Activated naive CD4-positive, alpha-beta T cell treated with anti-CD3 and anti-CD28 coated beads, Interleukin-2, amount 50 U/mL, for 24 hours (primary cell): Measurements from ENCODE around the gene SLC43A1.

ENCODE experiments used
- H3K27ac Mint-ChIP-seq: one replicate; pipeline ENCODE4 v1.8.0; 2021; ENCODE audit warnings: mild to moderate bottlenecking, mixed read lengths
- H3K27me3 Mint-ChIP-seq: one replicate; pipeline ENCODE4 v1.8.0; 2021; ENCODE audit warnings: mixed read lengths
- H3K36me3 Mint-ChIP-seq: one replicate; pipeline ENCODE4 v1.8.0; 2021; ENCODE audit warnings: mixed read lengths
- H3K4me1 Mint-ChIP-seq: one replicate; pipeline ENCODE4 v1.8.0; 2021; ENCODE audit warnings: mixed read lengths
- H3K4me3 Mint-ChIP-seq: one replicate; pipeline ENCODE4 v1.8.0; 2021; ENCODE audit warnings: mild to moderate bottlenecking, mixed read lengths
- H3K9me3 Mint-ChIP-seq: one replicate; pipeline ENCODE4 v1.8.0; 2021; ENCODE audit warnings: mixed read lengths

Gene SLC43A1

GRCh38 chr11:57479911-57480310, 35.6 kb downstream of the SLC43A1 start:
- Mint-ChIP-seq H3K9me3 (no peaks in the 10 kb centered on the region), H3K4me3 (no peak overlapping the region), H3K36me3 (peaks cover 4% of the 10 kb centered on the region), H3K27me3 (peaks cover 2% of the 10 kb centered on the region), H3K27ac (no peak overlapping the region), H3K4me1 (peaks cover 28% of the 10 kb centered on the region)

- peak overlapping the region; percentile 4 for H3K27ac Mint-ChIP-seq
Observed at GRCh38 chr11:57479021-57479663, 36.4 kb downstream of the SLC43A1 start.

GRCh38 chr11:57477507-57478189, 37.9 kb downstream of the SLC43A1 start:
- no peaks in the 10 kb centered on the region for H3K36me3 Mint-ChIP-seq
- H3K9me3 Mint-ChIP-seq, result no peaks in the 10 kb centered on the region
- H3K4me1 Mint-ChIP-seq, result peaks cover 42% of the 10 kb centered on the region
- peak overlapping the region; percentile 15 for H3K4me3 Mint-ChIP-seq
- no peak overlapping the region for H3K27ac Mint-ChIP-seq
- H3K27me3 Mint-ChIP-seq, result peaks cover 1% of the 10 kb centered on the region

More at GRCh38 chr11:57479021-57479663, 36.4 kb downstream of the SLC43A1 start:
- Mint-ChIP-seq H3K9me3 (no peaks in the 10 kb centered on the region), H3K4me3 (no peak overlapping the region), H3K4me1 (peaks cover 34% of the 10 kb centered on the region), H3K27me3 (peaks cover 1% of the 10 kb centered on the region), H3K36me3 (no peaks in the 10 kb centered on the region)

- Mint-ChIP-seq H3K9me3 (no peaks in the 10 kb centered on the region), H3K4me3 (peak overlapping the region; percentile 73), H3K36me3 (no peaks in the 10 kb centered on the region), H3K4me1 (peaks cover 42% of the 10 kb centered on the region), H3K27ac (peak overlapping the region; percentile 30), H3K27me3 (no peaks in the 10 kb centered on the region)
Observed at GRCh38 chr11:57476757-57477506, 38.6 kb downstream of the SLC43A1 start.

- no peaks in the 10 kb centered on the region for H3K27me3 Mint-ChIP-seq
- no peaks in the 10 kb centered on the region for H3K36me3 Mint-ChIP-seq
- H3K4me3 Mint-ChIP-seq, result peak overlapping the region; percentile 62
- H3K27ac Mint-ChIP-seq, result no peak overlapping the region
- peaks cover 38% of the 10 kb centered on the region for H3K4me1 Mint-ChIP-seq
- no peaks in the 10 kb centered on the region for H3K9me3 Mint-ChIP-seq
Observed at GRCh38 chr11:57476047-57476756, 39.3 kb downstream of the SLC43A1 start.

- Mint-ChIP-seq H3K9me3 (no peaks in the 10 kb centered on the region), H3K4me1 (peaks cover 38% of the 10 kb centered on the region), H3K4me3 (peak overlapping the region; percentile 62), H3K27me3 (no peaks in the 10 kb centered on the region), H3K27ac (no peak overlapping the region), H3K36me3 (no peaks in the 10 kb centered on the region)
Observed at GRCh38 chr11:57475671-57476046, 39.8 kb downstream of the SLC43A1 start.

GRCh38 chr11:57475191-57475590, 40.3 kb downstream of the SLC43A1 start:
- Mint-ChIP-seq H3K27ac (no peak overlapping the region), H3K4me1 (peaks cover 36% of the 10 kb centered on the region), H3K27me3 (no peaks in the 10 kb centered on the region), H3K4me3 (peak overlapping the region; percentile 62), H3K36me3 (no peaks in the 10 kb centered on the region), H3K9me3 (no peaks in the 10 kb centered on the region)

- H3K9me3 Mint-ChIP-seq, result no peaks in the 10 kb centered on the region
- H3K4me3 Mint-ChIP-seq, result peak overlapping the region; percentile 36
- H3K27ac Mint-ChIP-seq, result no peak overlapping the region
- H3K27me3 Mint-ChIP-seq, result no peaks in the 10 kb centered on the region
- H3K4me1 Mint-ChIP-seq, result peaks cover 33% of the 10 kb centered on the region
- H3K36me3 Mint-ChIP-seq, result no peaks in the 10 kb centered on the region
Observed at GRCh38 chr11:57474803-57475115, 40.7 kb downstream of the SLC43A1 start.

GRCh38 chr11:57474017-57474802, 41.3 kb downstream of the SLC43A1 start:
- Mint-ChIP-seq H3K27me3 (no peaks in the 10 kb centered on the region), H3K9me3 (no peaks in the 10 kb centered on the region), H3K36me3 (no peaks in the 10 kb centered on the region), H3K4me3 (peak overlapping the region; percentile 59), H3K27ac (peak overlapping the region; percentile 92), H3K4me1 (peaks cover 29% of the 10 kb centered on the region)

- Mint-ChIP-seq H3K27ac (no peak overlapping the region), H3K36me3 (no peaks in the 10 kb centered on the region), H3K9me3 (no peaks in the 10 kb centered on the region), H3K4me3 (peak overlapping the region; percentile 56), H3K4me1 (peaks cover 29% of the 10 kb centered on the region), H3K27me3 (no peaks in the 10 kb centered on the region)
Observed at GRCh38 chr11:57473285-57473841, 42.1 kb downstream of the SLC43A1 start.

- Mint-ChIP-seq H3K27me3 (no peaks in the 10 kb centered on the region), H3K36me3 (no peaks in the 10 kb centered on the region), H3K27ac (no peak overlapping the region), H3K4me3 (no peak overlapping the region), H3K9me3 (no peaks in the 10 kb centered on the region), H3K4me1 (peaks cover 29% of the 10 kb centered on the region)
Observed at GRCh38 chr11:57471496-57471895, 44.0 kb downstream of the SLC43A1 start.

- H3K27ac Mint-ChIP-seq, result no peak overlapping the region
Observed at GRCh38 chr11:57469268-57469667, 46.2 kb downstream of the SLC43A1 start.

GRCh38 chr11:57468276-57468675, 47.2 kb downstream of the SLC43A1 start:
- no peaks in the 10 kb centered on the region for H3K27me3 Mint-ChIP-seq
- H3K4me1 Mint-ChIP-seq, result peaks cover 3% of the 10 kb centered on the region
- no peak overlapping the region for H3K27ac Mint-ChIP-seq
- H3K36me3 Mint-ChIP-seq, result no peaks in the 10 kb centered on the region
- no peak overlapping the region for H3K4me3 Mint-ChIP-seq
- no peaks in the 10 kb centered on the region for H3K9me3 Mint-ChIP-seq

More at GRCh38 chr11:57469268-57469667, 46.2 kb downstream of the SLC43A1 start:
- Mint-ChIP-seq H3K27me3 (no peaks in the 10 kb centered on the region), H3K9me3 (no peaks in the 10 kb centered on the region), H3K36me3 (no peaks in the 10 kb centered on the region), H3K4me1 (peaks cover 13% of the 10 kb centered on the region), H3K4me3 (no peak overlapping the region)

- peaks cover 1% of the 10 kb centered on the region for H3K27me3 Mint-ChIP-seq
- no peak overlapping the region for H3K4me3 Mint-ChIP-seq
- no peaks in the 10 kb centered on the region for H3K9me3 Mint-ChIP-seq
- H3K27ac Mint-ChIP-seq, result no peak overlapping the region
- no peaks in the 10 kb centered on the region for H3K36me3 Mint-ChIP-seq
- no peaks in the 10 kb centered on the region for H3K4me1 Mint-ChIP-seq
Observed at GRCh38 chr11:57467508-57468157, 47.9 kb downstream of the SLC43A1 start.
